HG03280 (cell line): ENCODE results near the gene NIPAL4.

Experiments used
- ATAC-seq: cut with Tn5 transposase; IDR thresholded peaks from one replicate; pipeline ENCODE4 v1.9.1; 2021; ENCODE audit warnings: mild to moderate bottlenecking, moderate library complexity; ENCODE audit not compliant: unreplicated experiment

Gene NIPAL4

DNA sequence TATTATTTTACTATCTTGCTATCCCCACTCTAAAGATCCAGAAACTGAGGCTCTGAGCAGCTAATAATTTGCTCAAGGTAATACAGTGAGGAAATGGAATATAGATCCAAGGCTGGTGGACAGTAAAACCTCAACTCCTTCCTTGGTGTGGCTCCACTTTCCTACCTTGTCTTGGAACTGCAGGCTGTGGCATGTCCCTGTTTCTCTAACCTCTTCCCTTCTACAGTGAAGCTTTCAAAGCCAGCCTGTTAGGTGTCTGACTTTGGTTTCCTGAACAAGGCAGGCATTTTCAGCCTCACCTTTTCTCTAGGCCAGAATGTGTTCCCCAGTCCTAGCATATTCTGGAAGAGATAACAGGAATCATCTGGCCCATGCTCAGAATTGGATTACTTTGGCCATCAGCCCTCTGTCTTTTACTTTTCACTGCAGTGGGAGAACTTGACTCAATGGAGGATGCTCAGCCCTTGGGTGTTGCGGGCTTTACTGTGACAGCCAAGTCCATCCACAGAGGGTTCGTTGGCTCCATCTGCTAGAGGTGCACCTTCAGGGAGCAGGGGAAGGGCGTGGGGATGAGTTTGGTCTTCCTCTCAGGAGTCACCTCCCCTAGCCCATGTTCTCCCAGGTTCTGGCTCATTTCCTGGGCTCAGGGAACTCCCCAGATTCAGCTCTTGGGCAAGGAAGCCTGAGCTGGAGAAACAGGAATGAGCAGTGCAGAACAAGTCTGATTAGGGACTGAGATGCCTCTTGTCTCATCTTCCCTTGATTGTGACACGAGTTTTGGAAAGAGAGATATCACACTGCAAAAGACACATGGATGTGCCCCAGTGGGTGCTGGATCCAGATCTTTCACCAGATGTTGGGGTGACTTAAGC lies 1.1 kb downstream of the NIPAL4 start:
- no peak for ATAC-seq

DNA sequence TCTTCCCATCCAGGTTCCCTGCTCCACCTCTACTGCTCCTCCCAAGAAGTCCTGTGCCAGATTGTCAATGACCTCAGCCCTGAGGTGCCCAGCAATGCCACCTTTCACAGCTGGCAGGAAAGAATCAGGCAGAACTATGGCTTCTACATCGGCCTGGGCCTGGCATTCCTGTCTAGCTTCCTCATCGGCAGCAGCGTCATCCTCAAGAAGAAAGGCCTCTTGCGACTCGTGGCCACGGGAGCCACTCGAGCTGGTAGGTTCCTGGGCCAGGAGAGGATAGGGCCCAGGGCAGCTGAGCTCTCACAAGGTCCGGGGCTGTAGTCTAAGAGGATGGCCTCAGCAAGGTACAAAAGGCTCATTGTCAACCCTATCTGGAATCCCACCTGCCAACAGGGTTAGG lies 3.1 kb downstream of the NIPAL4 start:
- ATAC-seq = no peak

DNA sequence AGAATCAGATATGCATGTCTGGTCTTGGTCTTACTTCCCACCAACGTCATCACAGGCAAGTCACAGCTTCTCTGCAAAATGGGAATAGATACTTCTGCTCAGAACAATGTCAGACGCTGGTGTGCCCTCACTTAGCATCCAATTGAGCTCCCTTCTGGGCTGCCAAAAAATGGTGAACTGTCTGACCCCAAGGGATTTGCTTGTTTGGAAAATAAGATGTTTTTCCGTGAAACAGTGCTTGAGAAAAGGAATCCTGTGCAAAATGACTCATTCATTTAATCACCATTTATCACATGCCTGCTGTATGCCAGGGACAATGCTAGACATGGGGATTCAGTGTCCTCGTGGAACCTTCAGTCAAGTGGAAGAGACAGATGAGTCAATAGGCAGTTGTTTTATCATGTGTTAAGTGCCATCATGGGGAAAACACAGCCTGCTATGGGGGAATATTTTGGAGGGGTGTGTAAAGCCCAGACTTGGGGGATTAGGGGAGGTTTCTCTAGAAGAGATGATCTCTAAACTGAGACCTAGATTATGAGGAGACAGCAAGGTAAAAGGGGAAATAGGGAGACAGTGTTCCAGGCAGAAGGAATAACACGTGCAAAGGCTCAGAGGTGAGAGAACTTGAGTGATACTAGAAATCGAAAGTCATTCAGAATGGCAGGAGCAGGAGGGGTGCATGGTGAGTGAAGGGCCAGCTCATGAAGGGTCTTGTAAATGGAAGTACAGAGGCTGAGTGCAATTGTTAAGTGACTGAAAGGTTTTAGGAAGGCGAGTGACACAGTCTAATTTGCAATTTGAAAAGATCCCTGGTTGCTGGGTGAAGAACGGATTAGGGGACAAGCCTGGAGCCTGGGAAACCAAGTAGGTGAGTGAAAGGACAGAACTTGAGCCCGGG lies 3.9 kb downstream of the NIPAL4 start:
- no peak for ATAC-seq

DNA sequence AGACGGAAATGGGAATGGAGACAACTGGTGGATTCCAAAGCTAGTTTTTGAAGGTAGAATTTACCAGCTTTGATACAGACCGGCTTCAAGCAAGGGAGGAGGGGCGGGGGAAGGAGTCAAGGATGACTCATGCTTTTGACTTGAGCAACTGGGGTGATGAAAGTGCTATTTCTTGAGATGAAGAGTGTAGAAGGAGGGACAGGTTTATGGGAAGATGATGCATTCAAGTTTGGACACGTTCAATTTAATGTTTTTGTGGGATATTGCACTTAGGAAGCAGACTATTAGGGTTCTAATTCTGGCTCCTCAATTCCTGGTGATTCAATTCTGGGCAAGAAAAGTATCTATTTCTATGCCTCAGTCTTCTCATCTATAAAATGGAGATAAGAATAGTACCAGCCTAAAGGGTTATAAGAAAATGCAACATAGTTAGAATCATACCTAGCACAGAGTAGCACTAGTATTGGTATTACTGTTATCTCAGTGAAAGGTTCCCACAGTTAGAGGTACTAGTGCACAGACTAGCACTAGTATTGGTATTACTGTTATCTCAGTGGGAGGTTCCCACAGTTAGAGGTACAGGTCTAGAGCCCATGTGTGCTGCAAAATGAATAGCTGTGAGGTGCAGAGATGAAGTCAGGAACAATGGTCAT lies 4.6 kb downstream of the NIPAL4 start:
- peak; percentile 90 for ATAC-seq

DNA sequence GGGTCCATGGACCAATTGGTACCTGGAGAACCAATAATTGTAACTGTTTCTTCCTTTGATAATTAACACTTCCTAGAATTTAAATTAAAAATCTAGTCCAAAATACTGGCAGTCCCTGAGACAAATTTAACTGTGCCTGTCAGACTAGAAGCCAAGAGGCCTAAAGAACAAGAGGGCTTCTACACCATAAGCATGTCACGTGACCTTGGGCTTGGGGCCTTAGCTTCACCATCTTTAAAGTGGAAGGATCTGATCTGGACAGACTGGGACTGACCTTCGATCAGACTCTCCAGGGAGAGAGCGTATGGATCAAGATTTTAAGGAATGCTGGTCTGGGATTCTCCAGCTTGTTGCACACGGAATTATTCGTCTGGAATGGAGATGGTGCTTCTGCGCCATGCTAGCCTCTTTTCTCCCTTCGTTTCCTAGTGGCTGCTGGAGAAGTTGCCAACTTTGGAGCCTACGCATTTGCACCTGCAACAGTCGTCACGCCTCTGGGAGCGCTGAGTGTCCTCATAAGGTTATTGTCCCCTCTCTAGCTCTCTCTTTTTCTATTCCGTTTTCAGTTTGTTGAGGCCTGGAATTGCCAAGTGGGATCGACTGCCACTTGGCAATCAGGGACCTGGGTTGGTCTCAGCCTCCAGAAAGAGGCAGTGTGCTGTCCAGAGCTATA lies 8.4 kb downstream of the NIPAL4 start:
- no peak for ATAC-seq

DNA sequence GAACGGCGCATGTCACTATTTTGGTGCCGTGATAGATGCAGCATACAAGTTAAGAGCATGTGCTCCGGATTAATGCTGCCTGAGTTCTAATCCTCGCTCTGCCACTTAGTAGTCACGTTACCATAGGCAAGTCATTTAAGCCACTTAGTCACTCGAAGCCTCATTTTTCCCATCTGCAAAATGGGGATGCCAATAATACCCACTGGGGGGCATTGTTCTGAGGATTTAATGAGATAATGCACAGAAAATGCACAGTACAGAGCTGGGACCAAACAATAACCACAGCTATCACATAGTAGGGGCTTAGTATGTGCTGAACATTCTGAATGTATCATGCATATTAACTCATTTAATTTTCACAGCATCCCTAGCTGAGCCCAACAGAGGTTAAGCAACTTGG lies 9.1 kb downstream of the NIPAL4 start:
- no peak for ATAC-seq

DNA sequence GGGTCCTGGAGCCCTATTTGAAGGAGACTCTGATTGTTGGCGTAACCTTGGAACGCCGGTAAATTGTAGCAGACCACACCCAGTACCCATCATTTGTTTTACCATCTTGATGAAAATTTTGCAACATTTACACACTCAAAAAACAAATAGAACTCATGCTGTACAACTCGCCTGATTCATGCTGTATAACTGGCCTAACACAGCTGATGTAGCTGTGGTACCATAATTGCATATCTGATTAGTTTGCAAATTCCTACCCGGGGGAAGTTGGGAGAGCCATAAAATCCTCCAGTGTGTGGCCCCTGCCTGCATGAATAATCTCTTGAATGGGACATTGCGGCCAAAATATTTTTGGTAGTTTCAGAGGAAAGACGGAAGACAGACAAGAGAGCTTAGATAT lies 9.7 kb downstream of the NIPAL4 start:
- no peak for ATAC-seq

DNA sequence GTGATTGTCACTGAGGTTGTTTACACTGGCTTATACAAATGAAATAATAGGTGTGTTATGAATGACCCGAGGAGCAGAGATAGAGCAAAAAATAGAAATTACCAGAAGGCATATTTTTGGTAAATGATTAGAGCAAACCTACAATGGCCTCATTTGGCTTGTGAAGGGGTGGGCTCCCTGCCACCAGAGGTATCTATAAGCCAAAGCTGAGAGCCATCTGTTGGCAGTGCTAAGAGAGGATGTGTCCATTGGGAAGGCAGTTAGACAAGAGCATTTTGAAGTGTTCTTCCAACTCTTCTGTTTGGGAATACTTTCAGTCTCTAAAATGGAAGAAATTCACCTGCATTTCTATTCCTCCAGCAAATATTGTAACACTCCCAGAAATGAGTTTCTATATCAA lies 10.6 kb downstream of the NIPAL4 start:
- ATAC-seq = no peak

DNA sequence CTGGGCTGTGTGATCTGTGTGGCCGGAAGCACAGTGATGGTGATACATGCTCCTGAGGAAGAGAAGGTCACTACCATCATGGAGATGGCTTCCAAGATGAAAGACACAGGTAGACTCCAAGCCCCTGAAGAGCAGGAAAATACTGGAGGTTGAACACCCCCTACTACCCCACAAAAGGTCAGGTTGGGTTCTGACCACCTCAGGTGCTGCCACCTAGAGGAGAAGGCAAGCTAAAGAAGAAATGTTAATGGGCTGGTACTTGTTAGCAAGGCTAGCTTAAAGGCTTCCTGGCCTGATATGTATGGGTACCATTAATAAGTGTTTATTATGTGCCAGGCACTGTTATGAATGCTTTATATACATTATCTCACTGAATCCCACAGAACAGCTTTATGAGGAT lies 11.7 kb downstream of the NIPAL4 start:
- no peak for ATAC-seq

DNA sequence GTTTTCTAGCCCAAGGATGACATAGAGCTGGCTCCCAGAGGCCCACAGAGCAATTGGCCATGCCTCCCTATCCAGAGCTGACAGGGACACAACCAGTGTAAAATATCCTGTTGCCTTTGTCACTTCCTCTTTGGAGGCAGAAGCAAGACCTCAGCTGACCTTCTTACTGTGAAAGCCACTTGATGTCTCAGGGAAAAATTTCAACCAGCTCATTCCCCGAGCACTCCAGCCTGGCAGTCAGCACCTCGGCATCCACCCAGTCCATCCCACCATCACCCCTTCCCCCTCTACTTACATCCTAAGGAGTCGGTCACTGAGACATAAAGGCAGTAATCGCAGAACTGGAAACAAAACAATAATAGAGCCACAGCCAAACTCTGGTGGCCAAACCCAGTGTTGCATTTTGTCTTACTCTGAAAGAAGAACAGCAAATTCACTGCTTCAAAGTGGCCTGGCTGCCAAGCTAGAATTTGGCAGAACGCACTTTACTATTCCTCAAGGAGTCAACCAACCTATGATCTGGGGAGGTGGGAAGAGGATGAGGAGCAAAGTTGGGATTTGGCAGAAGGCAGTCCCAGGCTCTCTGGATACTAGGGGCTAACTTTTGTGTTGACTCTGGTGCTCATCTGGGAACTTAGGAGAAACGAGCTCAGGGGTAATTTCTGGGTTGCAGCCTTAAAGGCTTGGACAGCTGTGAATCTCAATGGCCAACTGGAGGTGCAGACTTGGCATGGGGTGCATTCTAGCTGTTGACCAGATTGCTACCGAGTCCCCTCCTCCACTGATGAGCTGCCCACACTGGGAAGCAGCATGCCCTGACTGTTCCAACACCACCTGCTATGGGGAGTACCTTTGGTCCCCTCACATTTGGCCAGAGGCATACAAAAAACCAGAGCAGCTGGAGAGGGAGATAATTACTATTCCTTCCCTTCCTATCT lies 13.6 kb downstream of the NIPAL4 start:
- ATAC-seq = no peak

DNA sequence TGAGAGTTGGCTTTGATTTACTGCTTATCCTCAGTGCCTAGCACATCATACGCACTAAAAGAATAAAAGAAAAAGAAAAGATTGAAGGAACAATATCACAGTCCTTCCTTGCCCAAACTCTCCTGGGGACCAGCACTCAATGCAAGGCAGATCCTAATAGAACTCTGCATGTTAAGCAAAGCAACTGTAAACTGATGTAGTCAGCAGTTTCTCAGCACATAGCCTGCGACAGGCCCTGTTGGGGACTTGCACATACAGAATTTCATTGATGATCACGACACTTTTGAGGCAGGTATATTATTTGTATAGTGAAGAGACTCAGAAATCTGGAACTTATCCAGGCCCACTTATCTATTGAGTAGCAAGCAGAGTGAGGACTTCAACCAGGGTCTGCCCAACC lies 15.4 kb downstream of the NIPAL4 start:
- ATAC-seq = no peak

DNA sequence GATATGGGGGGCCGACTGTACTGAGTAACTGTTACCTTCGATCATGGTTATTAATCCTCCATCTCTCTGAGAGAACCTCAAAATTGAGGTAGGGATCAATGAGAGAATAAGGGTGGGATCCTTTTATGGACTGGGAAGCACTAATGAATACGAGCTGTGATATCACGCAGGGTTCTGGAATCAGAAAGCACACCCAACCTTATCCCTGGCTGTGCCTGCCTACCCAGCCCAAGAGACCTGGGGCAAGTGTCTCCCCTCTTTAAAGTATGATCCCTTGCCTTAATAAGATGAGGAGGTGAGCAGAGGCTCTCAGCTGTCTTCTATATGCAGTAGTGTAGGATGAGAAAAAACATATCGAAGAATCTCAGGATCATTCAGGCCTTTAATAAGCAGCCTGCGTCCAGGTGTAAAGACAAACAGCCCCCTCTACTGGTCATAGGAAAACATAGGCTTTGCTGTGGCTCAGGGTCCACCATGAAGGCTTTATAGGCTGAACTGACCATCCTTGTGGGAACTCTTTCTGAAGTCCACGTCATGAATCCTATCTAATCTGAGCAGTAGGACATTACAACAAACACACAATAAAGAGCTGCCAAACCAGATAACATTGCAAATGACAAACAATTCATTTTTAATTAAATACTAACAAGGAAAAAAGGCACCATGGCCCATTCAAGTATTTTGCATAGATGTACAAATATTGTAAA lies 16.8 kb downstream of the NIPAL4 start:
- ATAC-seq = no peak

DNA sequence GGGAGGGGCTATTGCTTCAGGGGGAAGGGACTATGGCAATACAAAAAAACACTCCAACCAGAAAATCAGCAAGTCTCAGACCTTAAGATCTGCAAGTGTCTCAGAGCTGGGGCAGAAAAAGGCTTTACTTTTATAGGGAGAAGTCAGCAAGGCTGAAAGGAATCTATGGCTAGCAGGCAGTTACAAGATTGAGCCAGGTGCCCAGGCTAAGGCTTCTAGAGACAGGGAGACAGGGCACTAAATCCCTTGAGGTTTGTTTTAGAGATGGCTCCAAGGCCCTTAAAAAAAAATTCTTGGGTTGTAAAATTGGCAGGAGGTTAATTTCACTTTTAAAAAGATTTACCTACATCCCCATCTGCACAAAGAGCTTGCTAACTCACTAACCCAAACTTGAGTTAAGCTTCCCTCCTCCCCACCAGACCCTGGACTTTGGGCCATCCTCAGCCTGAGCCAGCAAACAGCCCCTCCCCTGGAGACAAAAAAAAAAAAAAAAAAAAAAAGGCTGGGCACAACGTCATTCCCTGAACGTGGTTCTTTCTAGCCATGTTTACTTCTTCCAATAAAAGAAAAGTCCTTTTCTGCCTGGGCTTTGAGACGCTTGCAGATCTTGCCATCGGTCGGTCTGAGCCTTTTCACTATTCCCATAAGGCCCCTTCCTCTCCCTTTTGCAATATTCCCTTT lies 17.9 kb downstream of the NIPAL4 start:
- no peak for ATAC-seq

DNA sequence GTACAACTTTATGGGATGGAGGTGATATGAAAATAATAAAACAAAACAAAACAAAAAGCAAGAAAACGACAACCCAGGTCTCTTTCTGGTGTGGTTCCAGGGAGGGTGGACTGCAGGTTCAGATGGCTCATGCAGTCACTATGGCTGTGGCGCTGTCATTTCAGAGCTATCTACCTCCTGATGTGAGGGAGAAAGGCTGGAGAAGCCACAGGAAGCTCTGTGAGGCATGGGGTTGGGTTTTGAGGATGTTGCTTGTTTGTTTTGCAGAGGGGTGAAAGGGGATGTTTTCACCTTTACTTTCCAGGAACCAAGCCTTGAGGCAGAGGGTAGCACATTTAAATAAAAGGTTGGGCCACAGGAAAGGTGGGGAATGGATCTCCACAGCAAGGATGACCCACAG lies 18.7 kb downstream of the NIPAL4 start:
- ATAC-seq = no peak

DNA sequence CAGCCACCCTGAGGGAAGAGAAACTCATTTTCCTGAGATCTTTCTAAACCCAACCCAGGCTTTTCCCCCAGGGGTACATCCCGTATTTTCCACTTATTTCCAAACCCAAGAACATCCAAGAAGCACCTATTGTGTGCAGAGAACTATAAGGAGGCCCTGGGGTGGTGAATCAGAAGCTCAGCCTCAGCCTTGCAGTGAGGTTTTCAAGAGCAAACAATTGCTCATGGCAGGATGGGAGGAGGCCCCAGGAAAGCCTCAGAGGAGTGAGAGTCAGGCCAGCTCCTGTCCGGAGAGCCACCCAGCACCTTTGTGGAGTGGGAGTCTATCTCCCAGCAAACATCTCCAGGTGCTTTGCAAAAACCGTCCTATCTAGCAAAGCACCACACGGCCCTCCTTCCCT lies 19.2 kb downstream of the NIPAL4 start:
- no peak for ATAC-seq

DNA sequence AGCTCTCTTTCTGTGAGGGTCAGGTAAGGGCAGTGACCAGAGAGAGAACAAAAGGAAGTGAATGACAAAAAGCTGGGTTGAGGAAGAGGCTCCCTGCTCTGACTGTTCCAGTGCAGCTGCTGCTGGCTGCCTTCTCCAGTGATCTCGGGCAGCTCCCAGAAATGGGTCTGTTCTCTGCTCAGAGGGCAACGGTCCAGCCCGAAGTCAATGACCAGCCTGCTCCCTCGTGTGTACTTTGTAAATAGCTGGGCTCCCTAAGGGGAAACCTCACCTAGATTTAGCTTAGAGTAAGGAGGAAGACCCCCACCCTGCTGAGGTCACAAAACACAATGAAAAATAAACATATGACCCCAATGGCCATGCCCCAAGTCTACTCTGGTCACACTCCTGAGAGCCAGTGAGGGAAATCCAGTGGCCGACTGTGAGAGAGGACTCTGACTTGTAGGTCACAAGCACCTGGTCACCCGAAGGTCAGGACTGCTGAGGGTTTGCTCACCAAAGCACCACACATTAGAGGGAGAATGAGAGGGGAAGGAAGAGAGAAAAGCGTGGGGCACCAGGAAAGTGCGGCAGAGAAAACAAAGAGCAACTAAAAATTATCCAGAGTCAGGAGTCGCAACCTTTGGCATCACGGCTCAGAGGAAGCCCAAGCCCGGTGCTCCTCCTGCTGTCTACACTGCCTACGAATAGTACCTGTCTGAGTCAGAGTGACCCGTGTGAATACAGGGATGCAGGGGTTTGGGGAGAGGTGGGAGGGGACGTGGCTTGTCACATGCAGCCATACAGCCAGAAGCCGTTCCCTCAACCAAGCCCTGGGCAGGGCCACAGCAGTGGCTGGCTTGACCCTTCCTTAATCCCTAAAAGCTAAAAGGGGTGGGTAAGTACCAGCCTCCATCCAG lies 19.8 kb downstream of the NIPAL4 start:
- no peak for ATAC-seq

DNA sequence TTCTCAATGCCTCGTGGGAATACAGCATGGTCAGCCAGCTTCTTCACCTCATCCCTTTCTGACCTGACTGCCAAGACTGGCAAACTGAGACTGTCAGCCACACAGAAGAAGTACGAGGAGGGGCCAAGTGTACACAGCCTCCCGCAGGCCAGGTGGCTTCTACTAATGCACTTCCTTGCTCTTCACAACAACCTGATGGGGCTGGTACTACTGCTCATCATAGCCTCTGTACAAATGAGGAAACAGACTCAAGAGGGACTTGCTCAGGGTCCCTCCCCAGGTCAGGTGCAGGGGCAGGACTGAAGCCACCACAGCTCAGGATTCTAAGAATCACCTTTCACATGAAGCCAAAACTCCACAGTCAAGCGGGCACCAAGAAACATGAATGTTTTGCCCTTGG lies 21.3 kb downstream of the NIPAL4 start:
- no peak for ATAC-seq

DNA sequence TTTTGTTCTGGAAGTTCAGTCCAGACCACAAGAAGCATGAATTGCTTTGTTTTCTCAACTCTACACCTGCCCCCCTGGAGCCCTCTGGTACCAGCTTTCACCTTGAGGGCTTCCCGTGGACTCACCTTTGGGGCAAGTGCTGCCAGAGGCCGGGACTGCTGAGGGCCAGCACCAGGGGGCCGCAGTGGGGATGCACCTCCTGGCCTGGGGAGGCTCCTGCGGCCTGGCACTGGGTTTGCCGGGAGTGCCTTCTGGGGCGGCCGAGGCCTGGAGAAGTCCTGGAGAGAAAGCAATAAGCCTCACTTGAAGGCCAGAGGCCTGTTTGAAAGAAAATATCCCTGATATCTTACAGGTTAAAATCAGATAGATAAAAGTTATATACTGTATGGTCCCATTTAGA lies 21.7 kb downstream of the NIPAL4 start:
- ATAC-seq = no peak
